ENCODE results near the gene FGF11. TPM values are rescaled to one million over a fixed set of nuclear protein-coding genes. Genes with fewer than 3 reads are reported as not detected.

FGF11 gene
- polyA plus RNA-seq, 1 experiment: 0.63 TPM

DNA sequence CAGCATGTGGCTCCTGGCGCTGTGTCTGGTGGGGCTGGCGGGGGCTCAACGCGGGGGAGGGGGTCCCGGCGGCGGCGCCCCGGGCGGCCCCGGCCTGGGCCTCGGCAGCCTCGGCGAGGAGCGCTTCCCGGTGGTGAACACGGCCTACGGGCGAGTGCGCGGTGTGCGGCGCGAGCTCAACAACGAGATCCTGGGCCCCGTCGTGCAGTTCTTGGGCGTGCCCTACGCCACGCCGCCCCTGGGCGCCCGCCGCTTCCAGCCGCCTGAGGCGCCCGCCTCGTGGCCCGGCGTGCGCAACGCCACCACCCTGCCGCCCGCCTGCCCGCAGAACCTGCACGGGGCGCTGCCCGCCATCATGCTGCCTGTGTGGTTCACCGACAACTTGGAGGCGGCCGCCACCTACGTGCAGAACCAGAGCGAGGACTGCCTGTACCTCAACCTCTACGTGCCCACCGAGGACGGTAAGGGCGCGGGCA is 31.0 kb upstream of the FGF11 start:
- no peak for DNase-seq (ENCODE audit: low read depth, low spot score)
- Histone ChIP-seq H3K9me3 (ENCODE audit: control insufficient read depth, insufficient read depth, low read length) (no peaks in the 10 kb centered on the region; the same call in 1 of the 2 replicates), H3K27ac (ENCODE audit: low read depth, low read length) (no peak overlapping the region), H3K27me3 (ENCODE audit: control insufficient read depth, insufficient read depth, low read length) (no peaks in the 10 kb centered on the region), H3K4me3 (ENCODE audit: low read depth, low read length) (no peak overlapping the region)
- no peak for TF ChIP-seq CTCF (IDR thresholded peaks at IDR 0.05; ENCODE audit: low read depth, low read length)
- ChIA-PET POLR2A (no interaction called here), CTCF (no interaction called here)

GRCh38 chr17:7408863-7409262 is 30.4 kb upstream of the FGF11 start:
- CTCF ChIA-PET: no interaction called here
- H3K27ac ChIP-seq (ENCODE audit: low read depth, low read length): no peak overlapping the region
- no peak overlapping the region for H3K4me3 ChIP-seq (ENCODE audit: low read depth, low read length)
- POLR2A ChIA-PET: no interaction called here
- H3K27me3 ChIP-seq (ENCODE audit: control insufficient read depth, insufficient read depth, low read length): no peaks in the 10 kb centered on the region
- no peak for TF ChIP-seq CTCF (IDR thresholded peaks at IDR 0.05; ENCODE audit: low read depth, low read length)
- no peak for DNase-seq (ENCODE audit: low read depth, low spot score)
- H3K9me3 ChIP-seq (ENCODE audit: control insufficient read depth, insufficient read depth, low read length): no peaks in the 10 kb centered on the region; the same call in 1 of the 2 replicates

DNA sequence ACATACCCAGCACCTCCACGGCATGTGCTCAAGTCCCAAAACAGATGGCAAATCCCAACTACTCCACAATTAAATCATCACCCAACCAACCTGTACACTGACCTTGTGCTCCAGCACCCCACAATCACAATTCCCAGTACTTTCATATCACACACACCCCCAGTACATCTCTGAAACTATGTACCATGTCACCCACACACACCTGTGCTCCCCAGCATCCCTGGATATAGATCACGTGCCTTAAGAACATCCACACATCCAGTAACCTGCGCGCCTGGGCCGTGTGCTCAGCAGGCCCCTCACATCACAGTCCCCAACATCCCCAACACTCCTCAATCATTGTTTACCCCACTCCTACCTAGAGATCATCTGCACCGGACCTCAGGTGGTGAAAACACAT is 29.6 kb upstream of the FGF11 start:
- CTCF ChIA-PET: no interaction called here
- H3K9me3 ChIP-seq (ENCODE audit: control insufficient read depth, insufficient read depth, low read length): no peaks in the 10 kb centered on the region; the same call in 1 of the 2 replicates
- POLR2A ChIA-PET: no interaction called here
- no peak for DNase-seq (ENCODE audit: low read depth, low spot score)
- no peak overlapping the region for H3K4me3 ChIP-seq (ENCODE audit: low read depth, low read length)
- H3K27me3 ChIP-seq (ENCODE audit: control insufficient read depth, insufficient read depth, low read length): no peaks in the 10 kb centered on the region
- TF ChIP-seq CTCF (IDR thresholded peaks at IDR 0.05; ENCODE audit: low read depth, low read length): no peak
- H3K27ac ChIP-seq (ENCODE audit: low read depth, low read length): no peak overlapping the region

DNA sequence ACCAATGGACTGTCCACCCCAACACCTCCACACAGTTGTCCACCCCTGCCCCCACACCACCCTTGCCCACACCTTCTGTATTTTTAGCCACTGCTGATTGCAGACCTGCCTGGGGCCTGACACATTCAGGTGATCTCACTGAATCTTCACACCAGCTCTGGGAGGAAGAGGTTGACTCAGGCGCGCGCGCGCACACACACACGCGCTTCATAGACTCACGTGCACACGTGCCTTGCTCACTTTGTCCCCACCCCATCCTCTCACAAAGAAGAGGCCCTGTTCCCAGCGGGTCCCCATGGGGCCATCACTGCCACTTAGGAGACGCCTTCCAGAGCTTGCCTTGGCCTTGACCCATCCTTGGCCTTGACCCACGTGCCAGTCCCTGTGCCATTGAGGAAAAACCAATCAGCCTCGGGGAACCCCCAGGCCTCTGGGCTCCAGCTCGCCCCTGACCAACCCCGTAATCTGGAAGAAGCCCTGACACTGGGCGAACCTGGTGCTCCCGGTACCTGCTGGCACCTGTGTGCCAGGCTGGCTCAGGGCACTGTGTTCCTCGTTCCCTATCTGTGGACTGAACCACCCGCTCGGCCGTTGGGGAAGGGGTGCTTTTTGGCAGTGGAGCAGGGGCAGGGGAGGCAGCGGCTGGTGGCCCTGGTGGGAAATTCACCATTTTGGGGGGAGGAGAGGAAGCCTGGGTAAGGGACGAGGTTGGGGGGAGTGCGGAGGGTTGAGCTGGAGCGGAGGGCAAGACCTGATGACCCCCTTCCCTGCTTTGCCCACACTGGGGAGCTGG is 28.5 kb upstream of the FGF11 start:
- DNase-seq (ENCODE audit: low read depth, low spot score): no peak
- no peaks in the 10 kb centered on the region; the same call in 1 of the 2 replicates for H3K9me3 ChIP-seq (ENCODE audit: control insufficient read depth, insufficient read depth, low read length)
- H3K4me3 ChIP-seq (ENCODE audit: low read depth, low read length): no peak overlapping the region
- no peak overlapping the region for H3K27ac ChIP-seq (ENCODE audit: low read depth, low read length)
- ChIA-PET POLR2A (no interaction called here), CTCF (no interaction called here)
- no peak for TF ChIP-seq CTCF (IDR thresholded peaks at IDR 0.05; ENCODE audit: low read depth, low read length)
- H3K27me3 ChIP-seq (ENCODE audit: control insufficient read depth, insufficient read depth, low read length): no peaks in the 10 kb centered on the region

DNA sequence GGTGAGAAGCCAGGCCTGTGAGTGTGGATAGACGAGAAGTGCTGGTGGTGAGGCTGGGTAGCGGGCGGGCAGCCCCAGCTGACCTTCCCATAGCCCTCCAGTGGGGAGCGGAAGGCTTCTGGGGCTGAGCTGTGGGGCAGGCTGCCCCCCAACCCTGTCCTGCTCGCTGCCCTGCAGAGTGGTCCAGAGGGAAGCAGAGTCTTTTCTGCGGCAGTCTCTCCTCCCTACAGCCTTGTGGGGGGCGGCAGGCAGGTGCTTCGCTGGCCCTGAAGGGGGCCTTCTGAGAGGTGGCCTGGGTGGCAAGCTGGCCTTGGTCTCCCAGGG is 27.9 kb upstream of the FGF11 start:
- no peak overlapping the region for H3K27ac ChIP-seq (ENCODE audit: low read depth, low read length)
- no peaks in the 10 kb centered on the region for H3K27me3 ChIP-seq (ENCODE audit: control insufficient read depth, insufficient read depth, low read length)
- H3K4me3 ChIP-seq (ENCODE audit: low read depth, low read length): no peak overlapping the region
- H3K9me3 ChIP-seq (ENCODE audit: control insufficient read depth, insufficient read depth, low read length): no peaks in the 10 kb centered on the region; the same call in 1 of the 2 replicates
- CTCF ChIA-PET: no interaction called here
- POLR2A ChIA-PET: no interaction called here
- TF ChIP-seq CTCF (IDR thresholded peaks at IDR 0.05; ENCODE audit: low read depth, low read length): no peak
- no peak for DNase-seq (ENCODE audit: low read depth, low spot score)

All from AG04450 (cell line).